ENCODE measurements around the gene TMEM204.

TMEM204 gene

DNA sequence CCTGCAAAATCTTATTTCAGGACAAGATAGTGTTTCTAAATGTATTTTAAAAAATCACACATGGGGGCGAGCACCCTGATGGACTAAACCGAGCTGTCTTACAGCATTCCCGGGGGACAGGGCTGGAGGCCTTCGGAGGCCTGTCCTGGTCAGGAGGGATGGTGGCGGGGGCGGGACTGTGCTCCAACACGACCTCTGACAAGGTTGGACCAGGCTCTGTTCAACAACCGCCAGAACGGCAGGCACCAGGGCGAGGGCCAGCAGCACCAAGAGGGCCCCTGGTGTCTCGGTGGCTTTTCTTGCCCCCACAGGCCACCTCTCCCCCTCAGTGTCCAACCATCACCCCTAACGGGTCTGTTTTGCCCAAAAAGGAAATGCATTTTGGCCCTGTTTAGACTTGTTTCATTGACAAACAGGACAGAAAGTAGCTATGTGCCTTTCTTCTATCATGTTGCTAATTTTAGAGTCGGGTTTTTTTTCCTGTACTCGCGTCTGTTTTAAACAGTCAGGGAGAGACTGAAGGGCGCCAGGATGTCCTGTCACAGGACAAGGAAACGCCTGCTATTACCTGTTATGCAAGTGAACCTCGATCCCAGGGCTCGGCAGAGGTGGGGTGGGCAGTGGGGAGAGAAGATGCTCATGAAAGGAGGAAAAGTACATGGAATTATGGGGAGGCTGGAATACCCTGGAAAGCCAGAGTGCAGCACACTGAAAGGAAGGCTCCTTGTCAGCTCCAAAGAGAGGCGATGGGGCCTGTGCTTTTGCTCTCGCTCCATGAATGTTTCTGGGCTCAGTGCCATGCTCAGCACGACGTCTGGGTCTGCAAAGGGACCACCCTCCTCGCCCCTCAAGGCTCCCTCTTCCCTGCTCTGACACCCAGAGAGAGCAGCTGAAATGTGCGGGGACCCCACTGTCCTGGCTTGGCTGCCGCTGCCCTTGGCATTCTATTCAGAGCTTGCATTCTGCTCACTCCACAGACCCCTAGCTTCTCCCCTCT lies 11.9 kb downstream of the TMEM204 start:
- TF ChIP-seq, protein P1, sequence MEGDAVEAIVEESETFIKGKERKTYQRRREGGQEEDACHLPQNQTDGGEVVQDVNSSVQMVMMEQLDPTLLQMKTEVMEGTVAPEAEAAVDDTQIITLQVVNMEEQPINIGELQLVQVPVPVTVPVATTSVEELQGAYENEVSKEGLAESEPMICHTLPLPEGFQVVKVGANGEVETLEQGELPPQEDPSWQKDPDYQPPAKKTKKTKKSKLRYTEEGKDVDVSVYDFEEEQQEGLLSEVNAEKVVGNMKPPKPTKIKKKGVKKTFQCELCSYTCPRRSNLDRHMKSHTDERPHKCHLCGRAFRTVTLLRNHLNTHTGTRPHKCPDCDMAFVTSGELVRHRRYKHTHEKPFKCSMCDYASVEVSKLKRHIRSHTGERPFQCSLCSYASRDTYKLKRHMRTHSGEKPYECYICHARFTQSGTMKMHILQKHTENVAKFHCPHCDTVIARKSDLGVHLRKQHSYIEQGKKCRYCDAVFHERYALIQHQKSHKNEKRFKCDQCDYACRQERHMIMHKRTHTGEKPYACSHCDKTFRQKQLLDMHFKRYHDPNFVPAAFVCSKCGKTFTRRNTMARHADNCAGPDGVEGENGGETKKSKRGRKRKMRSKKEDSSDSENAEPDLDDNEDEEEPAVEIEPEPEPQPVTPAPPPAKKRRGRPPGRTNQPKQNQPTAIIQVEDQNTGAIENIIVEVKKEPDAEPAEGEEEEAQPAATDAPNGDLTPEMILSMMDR (IDR thresholded peaks at IDR 0.05), result no peak

DNA sequence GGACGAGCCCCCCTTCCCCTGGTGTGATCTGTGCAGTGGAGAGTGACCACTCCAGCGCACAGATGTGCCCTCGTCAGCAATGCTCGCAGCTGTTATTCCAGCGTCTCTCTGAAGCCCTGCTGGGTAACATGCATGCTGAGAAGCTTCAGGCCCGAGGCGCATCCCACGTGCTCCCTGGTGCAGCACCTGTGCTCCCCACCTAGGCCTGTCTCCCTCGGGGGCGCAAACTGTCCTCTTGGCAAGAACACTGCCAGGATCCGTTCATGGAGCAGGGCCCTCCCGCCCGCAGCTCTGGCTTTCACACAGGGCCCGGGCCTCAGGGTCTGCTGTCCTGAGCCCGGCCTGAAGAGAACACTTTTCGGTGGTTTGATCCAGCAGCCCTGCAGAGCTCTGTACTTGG lies 13.0 kb downstream of the TMEM204 start:
- TF ChIP-seq, protein P1 (IDR thresholded peaks at IDR 0.05), result no peak

DNA sequence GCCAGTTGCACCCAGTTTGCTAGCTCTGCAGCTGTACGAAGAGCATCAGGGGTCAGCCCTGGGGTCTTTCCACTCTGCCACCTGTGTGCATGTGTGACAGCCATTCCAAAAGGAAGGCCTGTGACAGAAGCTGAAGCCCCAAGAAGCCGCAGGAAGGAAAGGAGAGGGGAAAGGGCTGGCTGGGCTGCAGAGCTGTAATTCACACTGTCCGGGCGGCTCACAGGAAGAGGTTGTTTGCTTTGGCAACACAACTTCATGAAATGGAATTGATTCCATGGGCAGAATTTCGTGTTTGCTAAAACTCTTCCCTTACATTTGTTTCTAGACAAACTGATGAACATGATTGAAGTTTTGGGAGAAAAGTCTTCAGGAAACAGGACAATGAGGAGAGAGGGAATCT lies 14.8 kb downstream of the TMEM204 start:
- TF ChIP-seq, protein P1 (IDR thresholded peaks at IDR 0.05), result no peak

DNA sequence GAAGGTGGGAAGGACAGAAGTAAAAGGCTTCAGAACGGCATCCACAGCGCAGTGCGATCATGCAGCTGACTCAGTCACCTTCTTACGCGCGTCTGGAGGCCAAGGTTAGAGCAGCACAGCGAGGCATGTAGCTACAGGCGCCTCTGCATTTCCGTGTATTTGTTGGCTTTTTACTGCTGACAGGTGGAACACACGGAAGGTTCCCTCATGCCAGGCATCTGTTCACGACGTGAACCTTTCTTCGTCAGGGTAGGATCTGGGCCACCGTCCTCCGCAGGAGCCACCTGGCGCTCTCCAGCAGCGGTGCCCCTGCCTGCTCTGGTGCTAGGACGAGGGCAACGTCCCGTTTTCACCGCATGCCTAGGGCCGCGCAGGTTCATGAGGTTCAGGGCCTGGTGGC lies 15.3 kb downstream of the TMEM204 start:
- TF ChIP-seq, protein P1 (IDR thresholded peaks at IDR 0.05), result no peak

DNA sequence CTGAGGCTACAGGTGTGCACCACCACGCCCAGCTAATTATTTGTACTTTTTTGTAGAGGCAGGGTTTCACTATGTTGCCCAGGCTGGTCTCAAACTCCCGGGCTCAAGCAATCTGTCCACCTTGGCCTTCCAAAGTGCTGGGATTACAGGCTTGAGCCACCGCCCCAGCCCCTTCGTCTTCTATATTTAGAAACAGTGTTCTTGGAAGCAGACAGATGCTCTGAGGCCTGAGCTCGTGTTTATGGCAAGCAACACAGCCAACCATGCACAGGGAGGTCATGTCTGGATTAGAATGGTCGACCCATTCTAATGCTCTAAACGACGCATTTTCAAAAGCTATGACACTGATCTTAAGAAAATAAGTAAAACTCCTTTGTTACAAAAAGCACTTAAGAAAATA lies 16.6 kb downstream of the TMEM204 start:
- TF ChIP-seq, protein P1 (IDR thresholded peaks at IDR 0.05), result no peak

DNA sequence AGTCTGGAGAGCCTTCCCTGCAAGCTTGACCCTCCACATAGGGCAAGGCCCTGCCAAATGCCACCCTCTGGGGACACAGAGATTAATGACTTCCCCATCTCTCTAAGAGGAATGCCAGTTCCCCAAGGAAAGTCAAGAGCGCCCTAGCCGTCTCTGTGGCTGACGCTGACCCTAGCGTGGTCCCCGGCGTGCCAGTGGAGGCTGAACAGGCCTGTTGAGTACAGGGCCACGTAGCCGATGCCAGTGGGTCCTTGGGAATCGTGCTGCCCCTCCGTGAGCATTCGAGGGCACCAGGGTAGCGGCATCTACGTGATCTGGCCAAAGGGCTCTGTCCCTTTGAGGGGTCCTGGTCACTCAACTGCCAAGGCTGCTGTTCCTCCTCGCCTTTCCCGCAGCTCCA lies 17.2 kb downstream of the TMEM204 start:
- TF ChIP-seq, protein P1 (IDR thresholded peaks at IDR 0.05), result no peak

DNA sequence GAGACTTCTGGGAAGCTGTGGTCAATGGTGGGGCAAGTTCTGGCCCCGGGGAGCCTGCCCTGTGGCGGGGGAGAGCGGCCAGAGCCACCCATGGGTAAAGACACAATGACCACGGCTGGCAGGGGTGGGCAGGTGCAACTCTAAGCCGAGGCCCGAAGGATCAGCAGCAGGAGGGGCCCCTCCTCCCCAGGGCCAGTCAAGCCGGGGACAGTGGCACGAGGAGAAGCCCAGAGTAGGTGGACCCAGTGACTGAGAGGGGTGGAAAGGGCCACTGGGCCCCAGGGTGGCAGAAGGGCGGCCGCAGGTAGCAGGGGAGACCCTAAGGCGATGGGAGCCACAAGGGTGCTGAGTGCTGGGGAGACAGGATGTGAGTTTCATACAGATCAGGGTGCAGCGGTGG lies 17.7 kb downstream of the TMEM204 start:
- TF ChIP-seq, protein P1 (IDR thresholded peaks at IDR 0.05), result no peak
